Ovary (tissue), 3 donors: ENCODE data around the gene NUDCD3.

Experiments
- POLR2A ChIP-seq: fragments of 450-650 bp; IDR thresholded peaks from one replicate; pipeline ENCODE4 v1.6.1; 2017; ENCODE audit warnings: antibody characterized with exemption, mild to moderate bottlenecking, moderate library complexity
- TF ChIP-seq, protein P1 (sequence below), 3 donors: fragments of 450-650 bp in 2 of 3; fragments of 200-600 bp in 1 of 3; IDR thresholded peaks; one replicate each; pipeline versions ENCODE4 v1.5.1 to v1.8.0; 2016 to 2022; ENCODE audit warnings: antibody characterized with exemption in 3 of 3, mild to moderate bottlenecking in 1 of 3
- donor health status: DM: no; HTN: no; CAD: no.

DNA sequence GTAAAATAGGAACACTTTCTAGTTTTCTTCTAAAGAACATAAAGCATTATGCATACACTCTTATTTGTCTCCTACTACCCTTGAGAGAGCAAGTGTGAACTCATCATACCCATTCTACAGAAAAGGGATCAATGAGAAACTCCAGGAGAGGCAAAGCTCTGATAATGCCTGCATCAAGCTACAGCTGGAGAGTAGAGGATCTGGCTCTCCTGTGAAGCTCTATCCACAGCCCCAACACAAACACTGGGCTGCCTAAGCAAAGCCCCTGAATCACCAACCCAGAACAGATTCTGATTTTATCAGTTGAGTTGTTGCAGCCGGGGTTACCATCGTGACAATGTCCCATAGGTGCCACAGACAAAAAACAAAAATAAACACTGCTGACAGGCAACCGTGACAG, 74.9 kb downstream of the NUDCD3 start:
- TF ChIP-seq, protein P1, sequence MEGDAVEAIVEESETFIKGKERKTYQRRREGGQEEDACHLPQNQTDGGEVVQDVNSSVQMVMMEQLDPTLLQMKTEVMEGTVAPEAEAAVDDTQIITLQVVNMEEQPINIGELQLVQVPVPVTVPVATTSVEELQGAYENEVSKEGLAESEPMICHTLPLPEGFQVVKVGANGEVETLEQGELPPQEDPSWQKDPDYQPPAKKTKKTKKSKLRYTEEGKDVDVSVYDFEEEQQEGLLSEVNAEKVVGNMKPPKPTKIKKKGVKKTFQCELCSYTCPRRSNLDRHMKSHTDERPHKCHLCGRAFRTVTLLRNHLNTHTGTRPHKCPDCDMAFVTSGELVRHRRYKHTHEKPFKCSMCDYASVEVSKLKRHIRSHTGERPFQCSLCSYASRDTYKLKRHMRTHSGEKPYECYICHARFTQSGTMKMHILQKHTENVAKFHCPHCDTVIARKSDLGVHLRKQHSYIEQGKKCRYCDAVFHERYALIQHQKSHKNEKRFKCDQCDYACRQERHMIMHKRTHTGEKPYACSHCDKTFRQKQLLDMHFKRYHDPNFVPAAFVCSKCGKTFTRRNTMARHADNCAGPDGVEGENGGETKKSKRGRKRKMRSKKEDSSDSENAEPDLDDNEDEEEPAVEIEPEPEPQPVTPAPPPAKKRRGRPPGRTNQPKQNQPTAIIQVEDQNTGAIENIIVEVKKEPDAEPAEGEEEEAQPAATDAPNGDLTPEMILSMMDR (IDR thresholded peaks at IDR 0.05) = no peak
- no peak for TF ChIP-seq POLR2A
